ENCODE results near the gene RFESD.

RFESD gene

GRCh38 chr5:95647886-95648860 is 1.6 kb downstream of the RFESD start:
- H3K4ac ChIP-seq (ENCODE audit: low read depth, low read length) = no peak overlapping the region
- no peak overlapping the region for H2BK5ac ChIP-seq (ENCODE audit: low read length)
- no CpG with 5 or more reads among the region's 12 CpGs for WGBS (ENCODE audit: extremely low coverage, insufficient coverage, low lambda C conversion rate)
- H3K18ac ChIP-seq (ENCODE audit: low read length) = no peak overlapping the region
- no peaks in the 10 kb centered on the region for H3K79me1 ChIP-seq (ENCODE audit: low read length)
- H3K4me1 ChIP-seq (ENCODE audit: control insufficient read depth, low read depth, low read length) = no peaks in the 10 kb centered on the region
- H3K27me3 ChIP-seq (ENCODE audit: insufficient read depth, low read length, poor library complexity) = no peaks in the 10 kb centered on the region
- H2BK15ac ChIP-seq (replicated peaks; ENCODE audit: low read depth) = no peak overlapping the region
- H4K8ac ChIP-seq (ENCODE audit: low read depth, low read length) = no peak overlapping the region
- H2AK5ac ChIP-seq (ENCODE audit: low read length) = no peak overlapping the region
- H3K9ac ChIP-seq (ENCODE audit: low read length) = no peak overlapping the region
- H3K79me2 ChIP-seq (ENCODE audit: control insufficient read depth, insufficient read depth, low read length) = no peaks in the 10 kb centered on the region
- DNase-seq = peak; percentile 84
- H3K56ac ChIP-seq (ENCODE audit: low read length) = no peak overlapping the region
- H3K27ac ChIP-seq (ENCODE audit: low read depth, low read length) = no peak overlapping the region
- no peaks in the 10 kb centered on the region for H3K36me3 ChIP-seq (ENCODE audit: control insufficient read depth, insufficient read depth, low read length)
- H3K4me2 ChIP-seq (ENCODE audit: low read length) = no peak overlapping the region
- no peak overlapping the region for H2BK120ac ChIP-seq (ENCODE audit: low read depth, low read length)
- no peak overlapping the region for H4K5ac ChIP-seq (ENCODE audit: low read length)
- H3K23ac ChIP-seq (ENCODE audit: low read length) = no peak overlapping the region
- no peak overlapping the region for H3K4me3 ChIP-seq (ENCODE audit: low read length)

- H3K9ac ChIP-seq (ENCODE audit: low read length) = no peak overlapping the region
- no peak overlapping the region for H4K8ac ChIP-seq (ENCODE audit: low read depth, low read length)
- H3K4me2 ChIP-seq (ENCODE audit: low read length) = no peak overlapping the region
- H2BK5ac ChIP-seq (ENCODE audit: low read length) = no peak overlapping the region
- H3K27me3 ChIP-seq (ENCODE audit: insufficient read depth, low read length, poor library complexity) = no peaks in the 10 kb centered on the region
- no peak overlapping the region for H3K4me3 ChIP-seq (ENCODE audit: low read length)
- H4K5ac ChIP-seq (ENCODE audit: low read length) = no peak overlapping the region
- H3K27ac ChIP-seq (ENCODE audit: low read depth, low read length) = no peak overlapping the region
- no peak for DNase-seq
- no peak overlapping the region for H3K4ac ChIP-seq (ENCODE audit: low read depth, low read length)
- no peak overlapping the region for H3K56ac ChIP-seq (ENCODE audit: low read length)
- no peak overlapping the region for H2BK120ac ChIP-seq (ENCODE audit: low read depth, low read length)
- no peaks in the 10 kb centered on the region for H3K79me1 ChIP-seq (ENCODE audit: low read length)
- no peak overlapping the region for H2AK5ac ChIP-seq (ENCODE audit: low read length)
- no peaks in the 10 kb centered on the region for H3K79me2 ChIP-seq (ENCODE audit: control insufficient read depth, insufficient read depth, low read length)
- H3K4me1 ChIP-seq (ENCODE audit: control insufficient read depth, low read depth, low read length) = no peaks in the 10 kb centered on the region
- no peak overlapping the region for H2BK15ac ChIP-seq (replicated peaks; ENCODE audit: low read depth)
- H3K23ac ChIP-seq (ENCODE audit: low read length) = no peak overlapping the region
- H3K36me3 ChIP-seq (ENCODE audit: control insufficient read depth, insufficient read depth, low read length) = no peaks in the 10 kb centered on the region
- H3K18ac ChIP-seq (ENCODE audit: low read length) = no peak overlapping the region
Observed at GRCh38 chr5:95649274-95649673, 2.7 kb downstream of the RFESD start.

GRCh38 chr5:95649842-95650620 is 3.5 kb downstream of the RFESD start:
- no peak overlapping the region for H4K8ac ChIP-seq (ENCODE audit: low read depth, low read length)
- no peaks in the 10 kb centered on the region for H3K36me3 ChIP-seq (ENCODE audit: control insufficient read depth, insufficient read depth, low read length)
- H3K79me1 ChIP-seq (ENCODE audit: low read length) = no peaks in the 10 kb centered on the region
- no peaks in the 10 kb centered on the region for H3K27me3 ChIP-seq (ENCODE audit: insufficient read depth, low read length, poor library complexity)
- no peak overlapping the region for H3K9ac ChIP-seq (ENCODE audit: low read length)
- H3K18ac ChIP-seq (ENCODE audit: low read length) = no peak overlapping the region
- H3K4ac ChIP-seq (ENCODE audit: low read depth, low read length) = no peak overlapping the region
- DNase-seq = no peak
- H3K27ac ChIP-seq (ENCODE audit: low read depth, low read length) = no peak overlapping the region
- H3K4me1 ChIP-seq (ENCODE audit: control insufficient read depth, low read depth, low read length) = no peaks in the 10 kb centered on the region
- H2BK15ac ChIP-seq (replicated peaks; ENCODE audit: low read depth) = peak overlapping the region; percentile 74
- no peak overlapping the region for H3K4me2 ChIP-seq (ENCODE audit: low read length)
- H3K56ac ChIP-seq (ENCODE audit: low read length) = no peak overlapping the region
- no peaks in the 10 kb centered on the region for H3K79me2 ChIP-seq (ENCODE audit: control insufficient read depth, insufficient read depth, low read length)
- no peak overlapping the region for H3K23ac ChIP-seq (ENCODE audit: low read length)
- H4K5ac ChIP-seq (ENCODE audit: low read length) = no peak overlapping the region
- no peak overlapping the region for H3K4me3 ChIP-seq (ENCODE audit: low read length)
- H2BK120ac ChIP-seq (ENCODE audit: low read depth, low read length) = no peak overlapping the region
- no peak overlapping the region for H2BK5ac ChIP-seq (ENCODE audit: low read length)
- H2AK5ac ChIP-seq (ENCODE audit: low read length) = no peak overlapping the region

GRCh38 chr5:95652849-95653248 is 6.3 kb downstream of the RFESD start:
- DNase-seq = no peak
- Histone ChIP-seq H2BK5ac (ENCODE audit: low read length) (no peak overlapping the region), H4K5ac (ENCODE audit: low read length) (no peak overlapping the region), H3K27me3 (ENCODE audit: insufficient read depth, low read length, poor library complexity) (no peaks in the 10 kb centered on the region), H2BK15ac (replicated peaks; ENCODE audit: low read depth) (no peak overlapping the region), H3K4me2 (ENCODE audit: low read length) (no peak overlapping the region), H3K4me3 (ENCODE audit: low read length) (no peak overlapping the region), H3K79me1 (ENCODE audit: low read length) (no peaks in the 10 kb centered on the region), H3K56ac (ENCODE audit: low read length) (no peak overlapping the region), H3K36me3 (ENCODE audit: control insufficient read depth, insufficient read depth, low read length) (no peaks in the 10 kb centered on the region), H3K18ac (ENCODE audit: low read length) (no peak overlapping the region), H3K4me1 (ENCODE audit: control insufficient read depth, low read depth, low read length) (no peaks in the 10 kb centered on the region), H3K4ac (ENCODE audit: low read depth, low read length) (no peak overlapping the region), H2BK120ac (ENCODE audit: low read depth, low read length) (no peak overlapping the region), H3K23ac (ENCODE audit: low read length) (no peak overlapping the region), H3K9ac (ENCODE audit: low read length) (no peak overlapping the region), H3K27ac (ENCODE audit: low read depth, low read length) (no peak overlapping the region), H3K79me2 (ENCODE audit: control insufficient read depth, insufficient read depth, low read length) (no peaks in the 10 kb centered on the region), H2AK5ac (ENCODE audit: low read length) (no peak overlapping the region), H4K8ac (ENCODE audit: low read depth, low read length) (no peak overlapping the region)
- no CpG with 5 or more reads among the region's 1 CpG for WGBS (ENCODE audit: extremely low coverage, insufficient coverage, low lambda C conversion rate)

- H3K4me2 ChIP-seq (ENCODE audit: low read length) = no peak overlapping the region
- H3K27me3 ChIP-seq (ENCODE audit: insufficient read depth, low read length, poor library complexity) = no peaks in the 10 kb centered on the region
- no peak overlapping the region for H3K9ac ChIP-seq (ENCODE audit: low read length)
- H2BK5ac ChIP-seq (ENCODE audit: low read length) = no peak overlapping the region
- no peak overlapping the region for H4K8ac ChIP-seq (ENCODE audit: low read depth, low read length)
- no peak overlapping the region for H2BK15ac ChIP-seq (replicated peaks; ENCODE audit: low read depth)
- H3K36me3 ChIP-seq (ENCODE audit: control insufficient read depth, insufficient read depth, low read length) = no peaks in the 10 kb centered on the region
- H2BK120ac ChIP-seq (ENCODE audit: low read depth, low read length) = no peak overlapping the region
- no peaks in the 10 kb centered on the region for H3K4me1 ChIP-seq (ENCODE audit: control insufficient read depth, low read depth, low read length)
- no peak overlapping the region for H3K4ac ChIP-seq (ENCODE audit: low read depth, low read length)
- no peak for DNase-seq
- H3K18ac ChIP-seq (ENCODE audit: low read length) = no peak overlapping the region
- no peak overlapping the region for H3K27ac ChIP-seq (ENCODE audit: low read depth, low read length)
- no peak overlapping the region for H2AK5ac ChIP-seq (ENCODE audit: low read length)
- WGBS (ENCODE audit: extremely low coverage, insufficient coverage, low lambda C conversion rate) = no CpG with 5 or more reads among the region's 3 CpGs
- H4K5ac ChIP-seq (ENCODE audit: low read length) = no peak overlapping the region
- H3K56ac ChIP-seq (ENCODE audit: low read length) = no peak overlapping the region
- no peak overlapping the region for H3K4me3 ChIP-seq (ENCODE audit: low read length)
- no peaks in the 10 kb centered on the region for H3K79me1 ChIP-seq (ENCODE audit: low read length)
- H3K79me2 ChIP-seq (ENCODE audit: control insufficient read depth, insufficient read depth, low read length) = no peaks in the 10 kb centered on the region
- H3K23ac ChIP-seq (ENCODE audit: low read length) = no peak overlapping the region
Observed at GRCh38 chr5:95654196-95654595, 7.6 kb downstream of the RFESD start.
